HG02678 (cell line): ENCODE measurements around the gene ELOVL5.
A peak's percentile ranks its signal among the peaks of the same experiment; 100 is the strongest.
"Not testable (repeated sequence)": the region's sequence is repeated elsewhere in the genome, so short reads cannot be mapped to it uniquely, and the experiment has no call there.

ENCODE experiments used
- ATAC-seq: cut with Tn5 transposase; IDR thresholded peaks from one replicate; pipeline ENCODE4 v1.9.1; 2021; ENCODE audit warnings: mild to moderate bottlenecking, moderate library complexity; ENCODE audit not compliant: unreplicated experiment

ELOVL5 gene, protein sequence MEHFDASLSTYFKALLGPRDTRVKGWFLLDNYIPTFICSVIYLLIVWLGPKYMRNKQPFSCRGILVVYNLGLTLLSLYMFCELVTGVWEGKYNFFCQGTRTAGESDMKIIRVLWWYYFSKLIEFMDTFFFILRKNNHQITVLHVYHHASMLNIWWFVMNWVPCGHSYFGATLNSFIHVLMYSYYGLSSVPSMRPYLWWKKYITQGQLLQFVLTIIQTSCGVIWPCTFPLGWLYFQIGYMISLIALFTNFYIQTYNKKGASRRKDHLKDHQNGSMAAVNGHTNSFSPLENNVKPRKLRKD

DNA sequence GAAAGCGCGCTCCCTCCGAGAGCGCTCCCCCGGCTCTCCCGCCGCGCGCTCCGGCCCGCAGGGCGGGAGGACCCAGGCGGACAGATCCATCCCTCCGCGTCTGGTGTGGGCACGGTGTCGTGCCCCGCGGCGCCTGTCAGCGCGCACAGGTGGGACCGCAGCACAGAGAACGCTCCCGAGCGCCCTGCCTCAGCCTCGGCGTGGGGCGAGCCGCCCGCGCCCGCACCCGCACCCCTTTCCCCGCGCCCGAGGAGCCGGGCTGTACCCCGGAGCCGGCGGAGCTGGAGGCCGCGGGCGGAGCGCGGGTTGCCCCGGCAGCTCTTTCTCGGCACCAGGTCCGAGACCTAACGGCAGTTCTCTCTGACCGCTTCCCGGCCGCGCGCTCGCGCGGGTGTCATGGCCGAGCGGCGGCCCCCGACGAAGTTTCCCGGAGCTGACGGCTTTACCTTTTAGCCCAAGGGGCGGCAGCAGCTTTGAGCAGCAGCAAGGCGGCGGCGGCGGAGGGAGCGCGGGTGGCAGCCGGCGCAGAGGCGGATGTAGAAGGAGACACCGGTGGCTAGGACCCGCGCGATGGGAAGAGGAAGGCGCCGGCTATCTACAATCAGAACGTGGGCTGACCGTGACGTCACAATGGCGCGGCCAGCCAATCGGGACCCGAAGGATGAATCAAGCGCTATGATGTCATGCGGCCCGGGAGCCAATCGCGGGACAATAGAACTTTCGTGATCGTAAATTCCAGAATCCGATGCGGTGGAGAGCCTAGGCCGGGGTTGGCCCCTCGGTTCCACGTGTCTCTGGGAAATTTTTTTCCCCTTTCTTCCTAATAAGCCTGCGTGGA lies at the start of gene ELOVL5:
ELOVL5 (minus strand) TSS at position 580 of the 838 bp plus-strand sequence. CDS start 53,251 bp downstream, outside the sequence.
- peak; percentile 81 for ATAC-seq

DNA sequence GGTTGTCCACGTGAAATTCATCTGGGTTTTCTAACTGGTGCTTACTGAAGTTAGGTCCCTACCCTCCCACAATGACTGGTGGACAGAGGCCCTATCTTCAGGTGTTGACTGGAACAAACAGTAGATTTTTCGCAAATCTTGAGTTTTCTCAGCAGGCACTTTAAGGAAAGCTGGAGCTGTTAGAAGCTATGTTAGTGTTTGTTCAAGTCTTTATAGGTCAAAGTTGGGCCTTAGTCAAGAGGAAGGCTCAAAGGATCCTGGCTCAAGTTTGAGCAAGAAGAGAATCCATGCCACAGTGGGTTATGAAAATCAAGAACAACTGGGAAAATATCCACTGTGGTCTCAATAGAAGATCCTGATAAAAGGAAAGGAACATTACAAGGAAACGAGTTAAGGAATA lies 48.5 kb upstream of the ELOVL5 start:
- no peak for ATAC-seq

DNA sequence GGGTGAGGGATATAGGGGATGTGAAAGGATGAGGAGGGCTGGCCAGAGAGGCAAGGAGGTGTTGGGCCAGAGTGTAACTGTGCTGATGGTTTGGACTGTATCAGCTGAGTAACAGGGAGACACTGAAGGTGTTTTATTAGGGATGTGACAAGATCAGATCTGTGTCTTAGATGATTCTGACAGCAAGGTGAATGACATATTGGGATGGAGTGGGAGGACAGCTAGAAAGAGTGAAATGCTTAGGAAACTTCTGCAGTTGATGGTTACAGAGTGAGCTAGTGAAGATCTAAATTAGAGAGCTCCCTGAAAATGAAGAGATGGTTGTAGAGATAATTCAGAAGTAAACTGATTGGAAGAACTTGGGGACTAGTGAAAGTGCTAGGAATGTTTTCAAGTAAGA lies 47.2 kb upstream of the ELOVL5 start:
- ATAC-seq: no peak

DNA sequence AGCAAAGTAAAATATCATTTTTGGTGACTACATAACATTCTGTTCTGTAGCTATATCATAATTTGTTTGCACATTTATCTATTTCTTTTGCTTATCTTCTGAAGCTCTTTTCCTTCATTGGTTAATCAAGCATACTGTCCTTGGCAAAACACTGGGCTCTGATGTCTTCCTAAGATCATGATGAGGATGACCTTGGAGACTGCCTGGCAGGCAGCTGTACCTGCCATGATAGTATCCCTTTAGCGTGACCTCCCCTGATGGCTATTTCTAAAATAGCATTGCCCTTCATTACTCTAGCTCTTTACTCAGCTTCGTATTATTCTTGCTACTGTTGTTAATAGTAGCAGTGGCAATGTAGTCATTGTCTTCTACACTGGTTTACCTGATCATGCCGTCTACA lies 46.0 kb upstream of the ELOVL5 start:
- no peak for ATAC-seq

DNA sequence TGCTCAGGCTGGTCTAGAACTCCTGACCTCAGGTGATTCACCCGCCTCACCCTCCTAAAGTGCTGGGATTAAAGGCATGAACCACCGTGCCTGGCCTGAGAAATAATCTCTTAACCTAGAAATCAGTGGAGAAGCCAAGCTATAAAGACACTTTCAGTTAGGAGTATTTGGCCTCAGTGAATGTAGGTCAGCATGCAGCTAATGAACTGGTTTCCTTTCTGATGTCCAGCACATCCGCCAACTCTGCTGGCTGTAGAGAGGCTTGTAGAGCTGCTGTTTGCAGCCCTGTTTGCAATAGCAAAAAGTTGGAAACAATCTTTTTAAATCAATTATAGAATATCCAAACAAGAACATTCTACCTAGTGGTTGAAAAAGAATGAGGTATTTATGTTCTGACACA lies 42.4 kb upstream of the ELOVL5 start:
- no peak for ATAC-seq

DNA sequence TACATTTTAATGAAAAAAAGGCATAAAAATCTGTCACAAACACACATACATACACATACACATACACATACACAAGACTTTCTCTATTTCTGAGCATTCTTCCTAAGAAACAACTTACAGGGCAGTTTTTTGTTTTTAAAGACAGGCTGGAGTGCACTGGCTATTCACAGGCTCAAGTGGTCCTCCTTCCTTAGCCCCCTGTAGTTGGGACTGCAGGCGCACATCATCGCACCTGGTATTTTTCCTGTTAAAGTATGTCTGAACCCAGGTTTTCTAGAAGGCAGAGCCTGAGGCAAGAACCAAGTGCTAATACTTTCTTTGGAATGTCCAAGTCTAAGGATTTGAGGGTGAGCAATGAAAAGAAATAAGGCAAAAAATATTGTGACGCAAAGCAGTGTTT lies 41.3 kb upstream of the ELOVL5 start:
- no peak for ATAC-seq

DNA sequence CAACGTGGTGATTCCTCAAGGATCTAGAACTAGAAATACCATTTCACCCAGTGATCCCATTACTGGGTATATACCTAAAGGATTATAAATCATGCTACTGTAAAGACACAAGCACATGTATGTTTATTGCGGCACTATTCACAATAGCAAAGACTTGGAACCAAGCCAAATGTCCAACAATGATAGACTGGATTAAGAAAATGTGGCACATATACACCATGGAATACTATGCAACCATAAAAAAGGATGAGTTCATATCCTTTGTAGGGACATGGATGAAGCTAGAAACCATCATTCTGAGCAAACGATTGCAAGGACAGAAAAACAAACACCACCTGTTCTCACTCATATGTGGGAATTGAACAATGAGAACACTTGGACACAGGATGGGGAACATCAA lies 39.9 kb upstream of the ELOVL5 start:
- ATAC-seq: not testable (repeated sequence)

DNA sequence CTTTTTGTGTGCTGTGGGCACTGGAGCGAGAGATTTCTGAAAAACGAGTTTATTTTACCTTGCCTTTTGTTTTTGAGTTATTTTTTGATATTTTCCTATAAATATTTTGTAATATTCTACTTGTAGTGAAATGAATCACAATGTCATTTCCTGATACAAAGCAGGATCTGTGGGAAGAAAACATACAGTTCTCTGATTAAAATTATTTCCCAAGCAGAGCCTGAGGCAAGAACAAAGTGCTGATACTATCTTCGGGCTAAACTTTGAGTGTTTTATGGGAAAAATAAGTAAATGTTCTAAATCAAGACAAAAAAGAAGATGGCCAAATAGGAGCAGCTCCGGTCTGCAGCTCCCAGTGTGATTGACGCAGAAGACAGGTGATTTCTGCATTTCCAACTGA lies 33.7 kb upstream of the ELOVL5 start:
- no peak for ATAC-seq

DNA sequence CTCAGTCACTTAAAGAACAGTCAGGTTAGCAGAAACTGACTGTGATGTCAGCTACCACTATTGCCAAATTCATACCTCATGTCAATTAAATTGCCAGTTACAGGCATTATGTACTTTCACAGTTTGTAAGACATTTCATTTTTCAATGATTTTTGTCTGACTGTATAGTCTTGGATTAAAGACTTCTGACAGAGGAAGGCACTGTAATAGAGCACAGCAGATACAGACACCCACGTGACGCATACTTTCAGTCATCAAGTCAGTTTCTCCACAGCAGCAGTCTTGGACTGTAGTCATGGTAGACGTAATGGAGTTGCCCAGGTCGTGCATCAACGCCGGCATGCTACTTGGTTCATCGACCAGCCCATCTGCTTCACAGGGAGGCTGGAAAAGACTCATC lies 29.5 kb upstream of the ELOVL5 start:
- no peak for ATAC-seq

DNA sequence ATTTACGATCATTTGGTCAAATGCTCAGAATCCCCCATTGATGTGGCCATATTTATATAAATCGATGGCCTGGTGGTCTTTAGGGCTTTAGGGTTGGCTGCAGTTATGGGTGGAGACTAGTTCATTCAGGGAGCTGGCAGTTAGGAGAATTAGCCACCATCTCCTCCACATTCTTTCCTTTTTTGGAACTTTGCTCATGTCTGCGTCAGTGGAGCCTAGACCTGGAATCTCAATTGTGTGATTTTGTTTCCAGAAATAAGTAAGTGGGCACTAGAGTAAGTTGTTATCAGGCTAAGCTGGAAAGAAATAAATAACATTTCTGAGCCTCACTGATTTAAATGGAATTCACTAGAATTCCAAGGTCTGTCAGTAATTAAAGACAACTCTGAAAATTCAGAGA lies 29.0 kb upstream of the ELOVL5 start:
- ATAC-seq: no peak

DNA sequence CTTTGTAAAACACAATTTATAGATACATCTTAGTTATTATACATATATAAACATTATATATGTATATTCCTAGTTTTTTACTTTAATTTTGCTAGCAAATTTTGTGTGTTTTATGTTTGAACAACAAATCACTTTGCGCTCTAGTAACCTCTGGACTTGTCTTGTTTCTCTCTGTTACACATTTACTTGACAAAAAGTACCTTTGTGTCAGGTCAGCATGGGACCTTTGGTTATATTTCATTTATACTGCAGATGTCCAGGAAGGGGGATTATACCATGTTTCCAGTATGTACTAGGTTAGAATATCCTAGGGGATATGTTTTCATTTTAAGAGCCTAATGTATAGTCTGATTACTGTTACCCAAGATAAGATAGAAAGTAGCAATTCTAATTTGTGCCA lies 28.5 kb upstream of the ELOVL5 start:
- ATAC-seq: no peak

DNA sequence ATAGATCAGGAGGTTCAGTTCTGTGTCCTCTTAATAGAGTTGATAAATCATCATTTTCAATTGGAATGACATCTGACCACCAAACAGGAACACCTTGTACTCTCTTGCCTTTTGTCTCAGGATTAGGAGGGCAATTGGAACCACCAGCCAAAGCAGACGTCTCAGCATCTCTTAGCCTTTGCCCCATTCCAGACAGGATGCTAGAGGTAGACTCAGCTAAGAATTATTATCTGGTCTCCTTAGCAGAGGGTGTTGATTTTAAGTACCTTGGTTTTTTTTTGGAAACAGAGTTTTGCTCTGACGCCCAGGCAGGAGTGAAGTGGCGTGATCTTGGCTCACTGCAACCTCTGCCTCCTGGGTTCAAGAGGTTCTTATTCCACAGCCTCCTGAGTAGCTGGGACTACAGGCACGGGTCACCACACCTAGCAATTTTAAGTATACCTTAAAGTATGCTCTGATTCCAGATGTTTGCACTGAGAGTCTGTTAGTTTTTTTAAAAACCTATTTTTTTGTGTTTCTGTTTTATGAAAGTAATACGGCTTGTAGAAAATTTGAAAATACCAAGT lies 28.0 kb upstream of the ELOVL5 start:
- no peak for ATAC-seq

DNA sequence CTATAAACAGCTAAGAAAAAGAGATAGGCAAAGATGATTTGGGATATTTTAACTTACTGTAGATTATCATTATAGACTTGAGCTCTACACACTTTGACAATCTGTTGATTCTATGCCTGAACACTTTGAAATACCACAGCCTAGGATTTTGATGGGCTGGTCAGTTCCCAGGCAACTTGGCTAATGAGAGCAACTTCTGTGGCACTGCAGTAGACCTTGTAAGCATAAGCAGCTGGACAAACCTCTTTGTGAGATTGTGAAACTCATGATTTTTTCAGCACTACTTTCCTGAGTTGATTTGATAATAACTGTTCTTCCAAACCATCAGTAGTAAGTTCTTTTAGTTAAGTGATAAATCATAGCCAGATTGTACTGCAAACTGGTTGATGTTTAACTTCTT lies 27.1 kb upstream of the ELOVL5 start:
- ATAC-seq: no peak

DNA sequence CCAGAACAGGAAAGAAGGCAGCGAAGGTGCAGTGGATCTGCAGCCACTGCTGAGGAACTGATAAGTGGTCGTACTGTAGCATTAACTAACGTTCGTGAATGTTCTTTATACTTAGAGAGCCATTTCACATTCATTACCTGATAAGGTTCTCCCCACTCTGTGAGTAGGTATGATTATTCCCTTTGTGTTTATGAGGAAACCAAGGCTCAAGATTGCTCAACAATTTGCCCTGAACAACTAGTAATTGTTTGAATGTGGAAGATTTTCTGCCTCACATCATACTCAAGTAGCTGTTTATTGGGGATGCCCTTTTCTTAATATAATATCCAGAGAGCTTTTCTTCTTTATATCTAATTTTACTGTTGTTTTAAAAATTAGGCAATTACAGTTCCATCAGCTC lies 24.9 kb upstream of the ELOVL5 start:
- no peak for ATAC-seq

DNA sequence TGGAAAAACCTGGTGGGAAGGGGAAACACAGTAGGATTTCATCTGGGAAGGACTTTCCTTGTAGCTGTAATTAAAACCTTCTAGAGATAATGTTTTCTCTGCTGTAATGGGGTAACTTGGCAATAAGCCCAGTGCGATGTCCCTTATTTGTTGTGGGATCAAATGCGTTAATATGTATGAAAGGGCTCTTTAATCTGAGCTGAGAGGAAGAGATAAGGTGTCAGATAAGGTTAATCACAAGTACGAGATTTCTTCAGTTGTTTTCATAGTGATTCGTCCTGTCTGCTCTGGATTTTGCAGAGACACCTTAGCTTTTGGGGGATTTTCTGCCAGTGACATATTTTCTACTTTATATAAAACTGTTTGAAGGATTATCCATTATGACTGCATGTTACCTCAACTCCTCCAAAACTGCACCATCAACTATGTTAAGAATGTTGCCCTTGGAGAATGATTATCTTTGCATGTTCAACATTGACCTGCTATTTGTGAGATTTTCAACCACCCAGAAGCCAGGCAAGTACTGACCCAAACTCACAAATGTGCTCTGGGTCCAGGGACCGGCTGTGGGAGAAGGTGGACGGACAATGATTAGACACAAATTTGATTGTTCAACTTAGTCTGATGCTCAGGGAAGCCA lies 21.2 kb upstream of the ELOVL5 start:
- no peak for ATAC-seq

DNA sequence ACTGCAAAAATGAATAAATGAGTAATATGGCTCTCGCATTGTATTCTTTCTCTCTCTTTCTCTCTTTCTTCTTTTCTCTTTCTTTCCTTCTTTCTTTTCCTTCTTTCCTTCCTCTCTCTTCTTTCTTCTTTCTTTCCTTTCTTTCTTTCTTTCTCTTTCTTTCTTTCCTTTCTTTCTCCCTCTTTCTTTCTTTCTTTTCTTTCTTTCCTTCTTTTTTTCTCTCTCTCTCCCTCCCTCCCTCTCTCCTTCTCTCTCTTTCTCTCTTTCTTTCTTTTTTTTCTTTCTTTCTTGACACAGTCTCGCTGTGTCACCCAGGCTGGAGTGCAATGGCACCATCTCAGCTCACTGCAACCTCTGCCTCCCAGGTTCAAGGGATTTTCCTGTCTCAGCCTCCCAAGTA lies 20.3 kb upstream of the ELOVL5 start:
- no peak for ATAC-seq

DNA sequence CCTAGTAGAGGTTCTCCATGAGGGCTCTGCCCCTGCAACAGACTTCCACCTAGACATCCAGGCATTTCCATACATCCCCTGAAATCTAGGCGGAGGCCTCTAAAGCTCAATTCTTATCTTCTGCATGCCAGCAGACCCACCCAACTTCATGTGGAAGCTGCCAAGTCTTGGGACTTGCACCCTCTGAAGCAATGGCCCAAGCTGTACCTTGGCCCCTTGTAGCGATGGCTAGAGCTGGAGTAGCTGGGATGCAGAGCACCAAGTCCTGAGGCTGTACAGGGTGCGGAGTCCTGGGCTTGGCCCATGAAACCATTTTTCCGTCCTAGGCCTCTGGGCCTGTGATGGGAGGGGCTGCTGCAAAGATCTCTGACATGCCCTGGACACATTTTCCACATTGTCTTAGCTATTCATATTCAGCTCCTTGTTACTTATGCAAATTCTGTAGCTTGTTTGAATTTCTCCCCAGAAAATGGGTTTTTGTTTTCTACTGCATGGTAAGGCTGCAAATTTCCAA lies 17.4 kb upstream of the ELOVL5 start:
- ATAC-seq: no peak

DNA sequence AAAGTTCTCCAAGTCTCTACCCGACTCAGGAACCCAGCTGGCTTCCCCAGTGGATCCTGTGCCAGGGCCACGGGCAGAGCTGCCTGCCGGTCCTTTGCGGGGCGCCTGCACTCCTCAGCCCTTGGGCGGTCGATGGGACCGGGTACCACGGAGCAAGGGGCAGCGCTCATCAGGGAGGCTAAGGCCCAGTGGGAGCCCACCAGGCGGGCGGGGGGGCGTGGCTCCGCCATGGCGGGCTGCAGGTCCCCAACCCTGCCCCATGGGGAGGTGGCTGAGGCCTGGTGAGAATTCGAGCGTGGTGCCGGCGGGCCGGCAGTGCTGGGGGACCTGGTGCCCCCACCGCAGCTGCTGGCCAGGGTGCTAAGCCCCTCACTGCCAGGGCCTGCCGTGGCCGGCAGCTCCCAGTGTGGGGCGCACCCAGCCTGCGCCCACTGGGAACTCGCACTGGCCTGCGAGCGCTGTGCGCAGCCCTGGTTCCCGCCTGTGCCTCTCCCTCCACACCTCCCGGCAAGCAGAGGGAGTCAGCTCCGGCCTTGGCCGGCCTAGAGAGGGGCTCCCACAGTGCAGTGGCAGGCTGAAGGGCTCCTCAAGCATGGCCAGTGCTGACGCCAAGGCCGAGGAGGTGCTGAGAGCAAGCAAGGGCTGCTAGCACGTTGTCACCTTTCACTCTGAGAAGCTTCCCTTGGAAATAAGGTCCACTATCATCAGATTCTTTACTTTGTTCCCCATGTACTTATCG lies 14.8 kb upstream of the ELOVL5 start:
- ATAC-seq: no peak

DNA sequence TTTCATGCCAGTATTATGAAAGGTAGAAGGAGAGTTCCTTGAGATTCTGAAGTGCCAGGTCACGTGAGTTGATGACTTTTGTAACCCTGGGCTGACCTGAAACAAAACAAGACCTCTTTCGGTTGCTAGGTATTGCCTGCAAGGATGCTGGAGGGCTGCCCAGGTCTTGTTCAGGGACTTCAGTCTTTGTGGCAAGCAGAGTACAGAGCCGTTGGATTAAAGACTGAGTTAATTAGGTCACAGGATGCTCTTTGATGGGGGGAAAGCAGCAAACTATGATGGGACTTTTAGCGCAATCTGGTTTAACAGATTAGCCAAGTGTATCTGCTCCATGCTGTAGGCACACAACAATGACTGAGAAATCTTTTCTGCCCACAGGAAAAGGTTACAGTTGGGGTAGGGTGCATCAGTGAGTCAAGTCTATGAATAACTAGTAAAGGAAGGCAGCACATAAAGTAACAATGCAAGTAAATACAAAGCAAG lies 12.8 kb upstream of the ELOVL5 start:
- ATAC-seq: no peak

DNA sequence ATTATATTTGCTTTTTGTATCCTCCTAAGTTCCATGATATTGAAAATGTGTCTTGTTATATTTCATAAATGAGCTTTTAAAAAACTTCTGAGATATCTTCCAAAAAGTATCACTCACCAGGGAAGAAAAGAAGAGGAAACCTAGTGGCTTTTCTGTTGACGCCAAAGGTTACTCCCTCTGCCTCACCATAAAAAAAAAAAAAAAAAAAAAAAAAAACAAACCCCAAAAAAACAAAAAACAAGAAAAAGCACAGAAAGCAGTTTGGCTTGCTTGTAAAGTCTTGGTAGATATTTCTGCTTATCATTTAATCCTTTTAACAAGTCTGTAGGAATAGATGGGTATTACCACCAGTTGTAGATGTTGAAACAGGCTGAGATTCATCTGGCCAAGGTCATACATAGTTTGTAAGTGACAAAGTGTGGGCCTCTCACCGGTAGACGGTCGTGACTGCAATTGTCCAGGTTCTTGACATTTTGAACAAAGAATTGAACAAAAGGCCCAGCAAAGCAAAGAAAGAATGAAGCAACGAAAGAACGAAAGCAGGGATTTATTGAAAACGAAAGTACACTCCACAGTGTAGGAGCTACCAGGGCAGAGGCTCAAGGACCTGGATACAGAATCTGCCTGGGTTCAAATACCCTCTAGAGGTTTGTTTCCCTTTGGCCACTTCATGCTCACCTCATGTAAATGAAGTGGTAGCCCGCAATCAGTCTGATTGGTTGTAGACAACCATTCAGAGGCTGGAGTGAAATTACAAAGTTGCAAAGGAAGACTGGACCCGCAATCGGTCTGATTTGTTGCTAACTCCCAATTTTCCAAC lies 11.6 kb upstream of the ELOVL5 start:
- ATAC-seq: no peak
